HG03103 (cell line): ENCODE data around the gene MAGEB6B.
"Not testable (repeated sequence)": the region's sequence is repeated elsewhere in the genome, so short reads cannot be mapped to it uniquely, and the experiment has no call there.

Experiments
- ATAC-seq: cut with Tn5 transposase; IDR thresholded peaks from one replicate; pipeline ENCODE4 v1.9.1; 2021; ENCODE audit warnings: low read depth; ENCODE audit not compliant: unreplicated experiment

MAGEB6B gene, protein sequence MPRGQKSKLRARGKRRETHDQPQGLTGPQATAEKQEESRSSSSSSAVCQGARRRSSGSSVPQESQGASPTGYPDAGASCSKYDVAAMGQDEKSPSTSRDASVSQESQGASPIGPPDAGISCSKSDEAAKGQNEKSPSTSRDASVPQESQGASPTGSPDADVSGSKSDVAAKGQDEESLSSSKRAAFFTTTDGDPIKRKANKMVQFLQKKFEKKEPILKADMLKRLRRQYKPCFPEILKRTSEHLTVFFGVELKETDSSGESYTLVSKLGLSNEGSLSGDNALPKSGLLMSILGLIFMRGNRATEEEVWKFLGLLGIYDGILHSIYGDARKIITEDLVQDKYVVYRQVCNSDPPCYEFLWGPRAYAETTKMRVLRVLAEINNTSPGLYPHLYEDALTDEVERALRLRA

DNA sequence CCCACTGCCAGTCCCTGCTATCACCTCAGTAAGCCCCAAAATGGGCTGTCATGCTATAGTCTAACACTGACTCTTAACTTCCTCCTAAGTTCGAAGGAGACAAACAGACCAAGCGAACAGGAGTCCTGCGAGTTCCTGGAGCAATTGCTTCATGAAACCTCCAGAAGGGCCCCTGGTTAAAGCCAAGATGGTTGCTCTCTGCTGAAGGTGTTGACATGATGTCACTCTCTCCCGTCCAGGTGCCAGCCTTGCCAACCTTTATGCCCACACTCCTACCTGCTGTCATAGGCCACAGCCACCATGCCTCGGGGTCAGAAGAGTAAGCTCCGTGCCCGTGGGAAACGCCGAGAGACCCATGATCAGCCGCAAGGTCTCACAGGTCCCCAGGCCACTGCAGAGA is at the start of gene MAGEB6B:
Gene MAGEB6B (plus strand): TSS at position 301 of the 400 bp plus-strand sequence. CDS start 0 bp downstream, at position 301.
- ATAC-seq: no peak

DNA sequence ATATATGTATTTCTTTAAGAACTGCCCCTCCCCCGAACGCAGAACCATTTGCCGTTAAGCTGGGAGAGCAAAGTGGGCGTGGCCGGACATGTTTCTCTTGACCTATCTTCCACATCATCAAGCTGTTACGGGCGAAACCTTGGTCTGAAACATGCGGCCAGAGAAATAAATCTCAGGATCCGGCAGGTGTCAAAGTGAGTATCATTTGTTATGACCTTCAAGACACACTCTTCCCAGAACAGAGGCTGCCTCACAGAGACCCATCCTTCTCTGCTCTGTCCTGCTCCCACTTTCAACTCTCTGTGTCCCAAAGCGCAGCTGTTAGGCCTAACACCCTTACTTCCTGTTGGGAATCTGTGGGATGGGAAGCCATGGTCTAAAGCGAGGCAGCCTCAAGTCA is 22.1 kb upstream of the MAGEB6B start, which contains the start of gene MAGEB18:
Gene MAGEB18 (plus strand): TSS at position 70 of the 400 bp plus-strand sequence. CDS start 643 bp downstream, outside the sequence.
- ATAC-seq: no peak

DNA sequence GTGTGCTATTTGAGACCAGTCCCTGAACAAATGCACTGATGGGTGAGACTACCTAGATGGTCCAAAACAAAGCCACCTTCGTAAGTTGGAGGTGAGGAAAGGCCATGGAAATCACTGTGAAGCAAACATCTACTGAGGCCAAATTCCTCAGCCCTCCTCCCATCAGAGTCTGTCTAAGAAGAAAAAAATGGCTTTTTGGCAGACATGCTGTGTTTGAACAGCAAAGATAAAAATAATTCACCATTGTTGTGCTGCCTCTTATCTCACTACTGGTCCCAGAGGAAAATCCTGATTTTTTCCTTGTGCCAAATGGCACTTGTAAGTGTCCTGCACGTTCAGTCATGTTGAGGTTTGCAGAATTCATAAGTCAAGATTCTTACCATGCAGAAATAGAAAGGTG is 14.4 kb upstream of the MAGEB6B start:
- ATAC-seq: no peak

DNA sequence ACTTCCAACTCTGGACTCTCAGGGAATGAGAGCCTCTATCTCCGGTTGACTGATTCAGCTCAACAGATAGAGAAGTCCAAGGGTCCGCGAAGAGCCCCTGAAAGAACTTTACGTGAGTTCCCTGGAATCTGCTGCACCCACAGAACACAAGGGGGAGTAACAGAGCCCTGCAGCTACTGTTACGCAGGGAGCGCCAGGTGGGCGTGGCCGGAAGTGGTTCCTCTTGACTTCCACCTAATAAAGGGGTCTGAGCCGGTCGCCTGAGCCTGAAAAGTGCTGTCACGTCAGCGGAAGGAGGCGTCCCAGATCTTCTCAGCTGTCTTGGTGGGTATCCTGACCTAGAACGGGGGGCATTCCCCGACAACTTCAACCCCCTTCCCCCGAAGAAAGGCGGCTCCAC is 31.8 kb downstream of the MAGEB6B start, which contains the start of gene MAGEB6:
Gene MAGEB6 (plus strand): TSS at position 237 of the 400 bp plus-strand sequence. CDS start 1,407 bp downstream, outside the sequence.
- ATAC-seq: no peak

DNA sequence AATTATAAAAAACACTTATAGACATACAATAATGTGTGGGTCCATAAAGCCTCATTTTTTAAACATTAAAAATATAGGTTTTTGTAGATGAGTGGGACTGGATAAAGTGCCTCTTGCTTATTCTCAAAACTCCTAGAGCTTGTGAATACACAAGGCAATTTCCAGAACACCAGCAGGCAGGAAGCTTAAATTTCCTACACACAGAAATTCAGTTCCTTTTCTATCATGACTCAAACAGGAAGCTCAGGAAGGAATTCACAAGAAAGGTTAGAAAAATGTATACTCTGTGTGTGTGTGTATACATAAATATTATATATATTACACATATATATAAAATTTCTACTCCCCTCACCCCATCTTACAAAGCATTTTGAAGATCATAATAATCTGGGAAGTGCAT is 43.2 kb downstream of the MAGEB6B start:
- ATAC-seq: no peak

DNA sequence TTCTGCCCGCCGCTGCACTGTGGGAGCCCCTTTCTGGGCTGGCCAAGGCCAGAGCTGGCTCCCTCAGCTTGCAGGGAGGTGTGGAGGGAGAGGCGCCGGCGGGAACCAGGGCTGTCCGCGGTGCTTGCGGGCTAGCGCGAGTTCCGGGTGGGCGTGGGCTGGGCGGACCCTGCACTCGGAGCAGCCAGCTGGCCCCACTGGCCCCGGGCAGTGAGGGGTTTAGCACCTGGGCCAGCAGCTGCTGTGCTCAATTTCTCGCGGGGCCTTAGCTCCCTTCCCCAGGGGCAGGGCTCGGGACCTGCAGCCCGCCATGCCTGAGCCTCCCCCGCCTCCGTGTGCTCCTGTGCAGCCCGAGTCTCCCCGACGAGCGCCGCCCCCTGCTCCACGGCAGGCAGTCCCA is 44.3 kb downstream of the MAGEB6B start:
- ATAC-seq: not testable (repeated sequence)

DNA sequence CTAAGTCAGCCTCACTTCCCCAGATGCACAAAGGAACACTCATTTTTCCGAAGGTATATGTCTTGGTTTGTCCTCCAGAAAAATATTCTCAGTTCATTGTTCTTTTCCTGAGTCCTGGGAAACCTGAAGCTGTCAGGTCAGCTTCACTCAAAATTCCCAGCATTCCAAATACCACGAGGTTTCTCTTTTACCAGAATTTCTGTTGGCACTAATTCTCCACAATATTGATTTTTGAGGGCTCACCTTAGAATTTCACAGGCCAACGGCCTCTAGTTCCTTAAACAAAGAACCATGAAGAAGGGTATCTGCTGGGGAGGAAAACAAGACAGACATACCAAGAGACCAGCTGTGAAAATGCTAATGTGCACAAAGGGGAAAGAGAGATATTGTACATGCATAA is 47.6 kb downstream of the MAGEB6B start:
- ATAC-seq: no peak
